K562 (cell line): Measurements from ENCODE around the gene GPD1L. TPM values are rescaled to one million over a fixed set of nuclear protein-coding genes. Genes with fewer than 3 reads are reported as not detected.

Experiments used
- ATAC-seq: fragments of 200-7000 bp; cut with Tn5 transposase; 3 replicates; pipeline ENCODE4 v1.9.1; 2020; ENCODE audit warnings: moderate library complexity
- BruUV-seq: library from RNA; stranded (reverse); fragments of 400-500 nt; replicated peaks from 2 replicates; lab custom pipeline; 2021; lab: Mats Ljungman, UMichigan
- CTCF ChIA-PET: fragments of 300-600 bp; formaldehyde crosslinking; extraction: SDS; loops from one replicate; lab custom pipeline; 2021; ENCODE audit warnings: low intra/inter-chr PET ratio; lab: Yijun Ruan, JAX
- POLR2A ChIA-PET: fragments of 300-600, 350-650 bp; sonication (Branson Sonifier 250); formaldehyde crosslinking; extraction: SDS; loops from one replicate; lab custom pipeline; 2021; ENCODE audit warnings: antibody characterized with exemption, inconsistent platforms; lab: Yijun Ruan, JAX
- DNase-seq, 4 experiments: peaks; one replicate each; pipeline versions ENCODE4 v3.0.0 to v3.0.0-alpha.2; 2011 to 2018; ENCODE audit warnings: low spot score in 3 of 4, mixed read lengths in 3 of 4; ENCODE audit errors: extremely low read depth in 1 of 4
- FAIRE-seq: peaks from 2 replicates; lab custom pipeline; 2011; peaks lifted over from hg19 to GRCh38; lab: Jason Lieb, UNC
- H2AFZ ChIP-seq: 2 replicates; pipeline ENCODE4 v1.6.0; 2011; ENCODE audit warnings: low read depth, low read length, control low read depth, inconsistent platforms
- H3K27ac ChIP-seq: fragments of 200-600 bp; 3 replicates; pipeline ENCODE4 v1.8.0; 2011; ENCODE audit warnings: low read depth, mild to moderate bottlenecking, control low read depth, inconsistent platforms, low read length, moderate library complexity, mixed read lengths; ENCODE audit errors: extremely low read depth
- H3K27me3 ChIP-seq, 2 experiments: fragments of 300-600 bp in 1 of 2; 2 replicates in 1 of 2; 3 replicates in 1 of 2; pipeline versions ENCODE4 v1.6.0 to v1.8.0; 2011; ENCODE audit warnings: inconsistent platforms in 2 of 2, low read length in 2 of 2, mild to moderate bottlenecking in 1 of 2, mixed read lengths in 1 of 2, moderate library complexity in 1 of 2; ENCODE audit not compliant: control insufficient read depth in 2 of 2, insufficient read depth in 2 of 2
- H3K36me3 ChIP-seq: fragments of 300-600 bp; 3 replicates; pipeline ENCODE4 v1.8.0; 2011; ENCODE audit warnings: mild to moderate bottlenecking, low read length, inconsistent platforms; ENCODE audit not compliant: control insufficient read depth, insufficient read depth
- H3K4me1 ChIP-seq, 2 experiments: fragments of 200-600 bp in 1 of 2; replicated peaks in 1 of 2; 2 replicates in 1 of 2; 3 replicates in 1 of 2; pipeline versions ENCODE4 v1.5.1 to v1.8.0; 2011; ENCODE audit warnings: inconsistent platforms in 2 of 2, low read length in 2 of 2, mild to moderate bottlenecking in 1 of 2, mixed read lengths in 1 of 2, moderate library complexity in 1 of 2; ENCODE audit not compliant: control insufficient read depth in 2 of 2, insufficient read depth in 2 of 2
- H3K4me2 ChIP-seq: 2 replicates; pipeline ENCODE4 v1.6.1; 2011; ENCODE audit warnings: low read length, control low read depth, inconsistent platforms, mixed read lengths; ENCODE audit not compliant: insufficient read depth
- H3K4me3 ChIP-seq: fragments of 200-600 bp; sonication (generic), shearing (Covaris generic); 2 replicates; pipeline ENCODE4 v1.5.1; 2016; ENCODE audit warnings: control low read depth, inconsistent platforms
- H3K79me2 ChIP-seq: fragments of 200-600 bp; 3 replicates; pipeline ENCODE4 v1.8.0; 2011; ENCODE audit warnings: low read length, inconsistent platforms; ENCODE audit not compliant: control insufficient read depth, insufficient read depth
- H3K9ac ChIP-seq, 2 experiments: 2 replicates each; pipeline versions ENCODE4 v1.6.0 to v1.6.1; 2011; ENCODE audit warnings: low read depth in 2 of 2, low read length in 2 of 2, control low read depth in 1 of 2, inconsistent platforms in 1 of 2, mild to moderate bottlenecking in 1 of 2, mixed read lengths in 1 of 2; ENCODE audit not compliant: insufficient read depth in 1 of 2
- H3K9me1 ChIP-seq: one replicate; pipeline ENCODE4 v1.6.0; 2011; ENCODE audit warnings: inconsistent platforms, mild to moderate bottlenecking, low read length, moderate library complexity; ENCODE audit not compliant: control insufficient read depth, insufficient read depth
- H3K9me3 ChIP-seq: replicated peaks from 2 replicates; pipeline ENCODE4 v1.5.1; 2011; ENCODE audit warnings: low read depth, low read length, inconsistent platforms; ENCODE audit not compliant: control insufficient read depth, insufficient read depth
- H4K20me1 ChIP-seq: replicated peaks from 2 replicates; pipeline ENCODE4 v1.6.1; 2011; ENCODE audit warnings: low read length, inconsistent platforms, mixed read lengths; ENCODE audit not compliant: control insufficient read depth, insufficient read depth
- CBX8 ChIP-seq: fragments of 200-600 bp; sonication (generic); IDR thresholded peaks from 2 replicates; pipeline ENCODE4 v1.6.1; 2012; ENCODE audit warnings: borderline replicate concordance, mixed run types, low read depth, mild to moderate bottlenecking, moderate library complexity, mixed read lengths, low read length, control low read depth, inconsistent platforms; ENCODE audit not compliant: poor library complexity, severe bottlenecking; ENCODE audit errors: extremely low read depth
- CCNT2 ChIP-seq: IDR thresholded peaks from 2 replicates; pipeline ENCODE4 v1.6.1; 2011; ENCODE audit warnings: borderline replicate concordance, low read depth, mild to moderate bottlenecking, moderate library complexity, mixed read lengths, low read length; ENCODE audit not compliant: insufficient read length; ENCODE audit errors: extremely low read depth
- GABPB1 ChIP-seq: sonication (generic); formaldehyde crosslinking; IDR thresholded peaks from 2 replicates; pipeline ENCODE4 v1.8.0; 2022; ENCODE audit warnings: mild to moderate bottlenecking, missing genetic modification reagents
- HNRNPH1 ChIP-seq: fragments of 200-400 bp; formaldehyde crosslinking; optimal IDR thresholded peaks from 2 replicates; pipeline ENCODE3; 2017; ENCODE audit warnings: low read depth, mild to moderate bottlenecking, low read length, moderate library complexity
- HSF4 ChIP-seq: fragments of 250-450 bp; sonication (Bioruptor Pico); IDR thresholded peaks from 2 replicates; pipeline ENCODE4 v2.1.2; 2022; ENCODE audit warnings: mild to moderate bottlenecking, moderate library complexity, borderline replicate concordance
- IRF2 ChIP-seq: sonication (generic); formaldehyde crosslinking; IDR thresholded peaks from 2 replicates; pipeline ENCODE4 v1.8.1; 2022; ENCODE audit warnings: mild to moderate bottlenecking, missing genetic modification reagents
- MCM2 ChIP-seq: fragments of 450-650 bp; IDR thresholded peaks from 2 replicates; pipeline ENCODE4 v1.6.1; 2017; ENCODE audit warnings: low read depth, mild to moderate bottlenecking
- RBM22 ChIP-seq: fragments of 200-400 bp; formaldehyde crosslinking; IDR thresholded peaks from 2 replicates; pipeline ENCODE4 v1.6.1; 2018; ENCODE audit warnings: low read length, low read depth; ENCODE audit not compliant: poor library complexity, severe bottlenecking
- SMAD1 ChIP-seq: fragments of 150-350 bp; IDR thresholded peaks from 2 replicates; pipeline ENCODE4 v1.6.1; 2014; ENCODE audit warnings: low read length, low read depth; ENCODE audit not compliant: partially characterized antibody
- SRF ChIP-seq, 2 experiments: fragments of 250-450, 450-650 bp in 1 of 2; sonication (Bioruptor Pico) in 1 of 2; sonication (generic) in 1 of 2; formaldehyde crosslinking; IDR thresholded peaks; 2 replicates each; pipeline versions ENCODE4 v1.5.0 to v1.5.1; 2020 to 2022; ENCODE audit warnings: mild to moderate bottlenecking in 1 of 2, missing genetic modification reagents in 1 of 2
- SRSF9 ChIP-seq: fragments of 200-400 bp; formaldehyde crosslinking; IDR thresholded peaks from 2 replicates; pipeline ENCODE4 v1.6.1; 2017; ENCODE audit warnings: low read depth, low read length, borderline replicate concordance
- XRCC3 ChIP-seq: fragments of 450-650 bp; IDR thresholded peaks from 2 replicates; pipeline ENCODE4 v1.6.1; 2017; ENCODE audit warnings: mild to moderate bottlenecking, moderate library complexity
- ZNF274 ChIP-seq: IDR thresholded peaks from 2 replicates; pipeline ENCODE4 v1.6.1; 2011; ENCODE audit warnings: low read depth, mild to moderate bottlenecking, low read length, moderate library complexity, borderline replicate concordance
- ZNF830 ChIP-seq: fragments of 250-450 bp; sonication (Bioruptor Pico); IDR thresholded peaks from 2 replicates; pipeline ENCODE4 v1.5.0; 2021; ENCODE audit warnings: mild to moderate bottlenecking
- WGBS: fragments of 100-300 bp; shearing (Covaris generic); methylation state at CpG from one replicate; pipeline ENCODE4 v1.1.6; 2016; ENCODE audit warnings: low coverage, mixed read lengths; ENCODE audit not compliant: insufficient coverage; ENCODE audit errors: missing lambda C conversion rate; 5-methylcytosine and 5-hydroxymethylcytosine counted together
- in situ Hi-C: fragments of 300-500 bp; cut with MboI; formaldehyde crosslinking; loops from 4 replicates; pipeline ENCODE4 v1.15.0; 2018; ENCODE audit warnings: inconsistent platforms, mixed read lengths
- intact Hi-C: fragments of 100-400 bp; cut with micrococcal nuclease; formaldehyde crosslinking; loops from 2 replicates; pipeline ENCODE4 v1.14.2; 2022
- polyA plus RNA-seq, 8 experiments: library from polyadenylated mRNA; depleted of rRNA in 4 of 8; stranded (reverse) in 5 of 8; unstranded in 3 of 8; fragments of >200 nt; fragmentation: Nextera tagmentation in 2 of 8; fragmentation: Illumina TruSeq in 1 of 8; extraction: Ambion mirVana in 2 of 8; extraction: Trizol in 1 of 8; gene quantifications; 2 replicates each; pipeline versions ENCODE4 v1.2.1 to v1.2.3, GENCODE V29; 2011 to 2014; ENCODE audit warnings: inconsistent platforms in 1 of 8, missing spikeins in 1 of 8
- total RNA-seq, 7 experiments: library from RNA; depleted of rRNA in 6 of 7; stranded (reverse); fragments of >200 nt in 6 of 7; fragmentation: Illumina TruSeq in 2 of 7; extraction: Trizol in 2 of 7; gene quantifications; 2 replicates each; pipeline versions ENCODE4 v1.2.1 to v1.2.3, GENCODE V29; 2011 to 2021; ENCODE audit warnings: low replicate concordance in 1 of 7
- TF ChIP-seq, protein P1 (sequence below): fragments of 250-450 bp; sonication (Bioruptor Pico); IDR thresholded peaks from 2 replicates; pipeline ENCODE4 v1.4.0; 2020; ENCODE audit warnings: mild to moderate bottlenecking, moderate library complexity
- TF ChIP-seq, protein P2 (sequence below): fragments of 250-450 bp; sonication (Bioruptor Pico); IDR thresholded peaks from 2 replicates; pipeline ENCODE4 v1.9.0; 2021; ENCODE audit warnings: mild to moderate bottlenecking, inconsistent platforms

The GPD1L gene
- total and polyA plus RNA-seq, 9 of the 15 experiments (the other 6 are each of a cell fraction or from before 2014, with no cell fraction given), result 1.6 to 17.3 (median 12.3) TPM

DNA sequence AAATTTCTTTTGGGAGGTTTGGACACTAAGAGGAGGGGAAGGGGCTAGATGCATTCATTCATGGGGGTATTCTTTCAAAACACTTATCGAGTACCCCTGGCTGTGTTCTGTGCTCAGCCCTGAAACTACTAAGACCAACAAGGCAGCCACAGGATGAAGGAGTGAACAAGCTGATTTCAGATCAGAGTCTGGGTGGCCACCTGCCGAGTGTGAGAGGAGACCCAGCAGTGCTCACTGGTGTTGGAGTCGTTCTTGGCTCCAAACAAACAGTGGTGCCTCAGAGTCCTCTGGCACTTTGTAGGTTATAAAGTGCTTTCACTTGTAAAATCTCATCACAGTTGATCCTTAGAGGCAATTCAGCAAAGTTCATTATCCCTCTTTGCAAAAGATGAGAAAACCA lies 83.3 kb downstream of the GPD1L start:
- no peaks in the 10 kb centered on the region for H3K9me3 ChIP-seq
- ATAC-seq, result no peak
- H3K4me2 ChIP-seq, result no peak overlapping the region
- H3K4me1 ChIP-seq, result no peaks in the 10 kb centered on the region
- no peaks in the 10 kb centered on the region for H4K20me1 ChIP-seq
- H3K27ac ChIP-seq, result no peak overlapping the region
- POLR2A ChIA-PET, result no interaction called here
- no peaks in the 10 kb centered on the region for H3K36me3 ChIP-seq
- no peak overlapping the region for H2AFZ ChIP-seq
- no peak for DNase-seq
- in situ Hi-C loops (no loop called here), intact Hi-C loops (no loop called here)
- FAIRE-seq, result no peak
- no peak overlapping the region for H3K4me3 ChIP-seq
- 0% methylated on average over 3 of the region's 3 CpGs for WGBS
- no peaks in the 10 kb centered on the region for H3K79me2 ChIP-seq
- H3K9me1 ChIP-seq, result no peaks in the 10 kb centered on the region
- H3K9ac ChIP-seq, result no peak overlapping the region
- CTCF ChIA-PET, result no interaction called here
- peaks cover 0 to 14% of the 10 kb centered on the region in 2 experiments; a peak in 3 of 5 replicates for H3K27me3 ChIP-seq
- BruUV-seq, result no TSS peak
- TF ChIP-seq XRCC3 (no peak), ZNF274 (no peak), MCM2 (no peak), RBM22 (no peak), SRSF9 (no peak), CBX8 (no peak), SMAD1 (no peak), ZNF830 (CRISPR knock-in tag) (no peak), HSF4 (CRISPR knock-in tag) (no peak), IRF2 (no peak), SRF (CRISPR knock-in tag; IDR thresholded peaks at IDR 0.05) (no peak), GABPB1 (CRISPR knock-in tag) (no peak), CCNT2 (no peak), HNRNPH1 (no peak)
- TF ChIP-seq, protein P1, sequence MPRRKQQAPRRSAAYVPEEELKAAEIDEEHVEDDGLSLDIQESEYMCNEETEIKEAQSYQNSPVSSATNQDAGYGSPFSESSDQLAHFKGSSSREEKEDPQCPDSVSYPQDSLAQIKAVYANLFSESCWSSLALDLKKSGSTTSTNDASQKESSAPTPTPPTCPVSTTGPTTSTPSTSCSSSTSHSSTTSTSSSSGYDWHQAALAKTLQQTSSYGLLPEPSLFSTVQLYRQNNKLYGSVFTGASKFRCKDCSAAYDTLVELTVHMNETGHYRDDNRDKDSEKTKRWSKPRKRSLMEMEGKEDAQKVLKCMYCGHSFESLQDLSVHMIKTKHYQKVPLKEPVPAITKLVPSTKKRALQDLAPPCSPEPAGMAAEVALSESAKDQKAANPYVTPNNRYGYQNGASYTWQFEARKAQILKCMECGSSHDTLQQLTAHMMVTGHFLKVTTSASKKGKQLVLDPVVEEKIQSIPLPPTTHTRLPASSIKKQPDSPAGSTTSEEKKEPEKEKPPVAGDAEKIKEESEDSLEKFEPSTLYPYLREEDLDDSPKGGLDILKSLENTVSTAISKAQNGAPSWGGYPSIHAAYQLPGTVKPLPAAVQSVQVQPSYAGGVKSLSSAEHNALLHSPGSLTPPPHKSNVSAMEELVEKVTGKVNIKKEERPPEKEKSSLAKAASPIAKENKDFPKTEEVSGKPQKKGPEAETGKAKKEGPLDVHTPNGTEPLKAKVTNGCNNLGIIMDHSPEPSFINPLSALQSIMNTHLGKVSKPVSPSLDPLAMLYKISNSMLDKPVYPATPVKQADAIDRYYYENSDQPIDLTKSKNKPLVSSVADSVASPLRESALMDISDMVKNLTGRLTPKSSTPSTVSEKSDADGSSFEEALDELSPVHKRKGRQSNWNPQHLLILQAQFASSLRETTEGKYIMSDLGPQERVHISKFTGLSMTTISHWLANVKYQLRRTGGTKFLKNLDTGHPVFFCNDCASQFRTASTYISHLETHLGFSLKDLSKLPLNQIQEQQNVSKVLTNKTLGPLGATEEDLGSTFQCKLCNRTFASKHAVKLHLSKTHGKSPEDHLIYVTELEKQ (CRISPR knock-in tag), result no peak
- TF ChIP-seq, protein P2, sequence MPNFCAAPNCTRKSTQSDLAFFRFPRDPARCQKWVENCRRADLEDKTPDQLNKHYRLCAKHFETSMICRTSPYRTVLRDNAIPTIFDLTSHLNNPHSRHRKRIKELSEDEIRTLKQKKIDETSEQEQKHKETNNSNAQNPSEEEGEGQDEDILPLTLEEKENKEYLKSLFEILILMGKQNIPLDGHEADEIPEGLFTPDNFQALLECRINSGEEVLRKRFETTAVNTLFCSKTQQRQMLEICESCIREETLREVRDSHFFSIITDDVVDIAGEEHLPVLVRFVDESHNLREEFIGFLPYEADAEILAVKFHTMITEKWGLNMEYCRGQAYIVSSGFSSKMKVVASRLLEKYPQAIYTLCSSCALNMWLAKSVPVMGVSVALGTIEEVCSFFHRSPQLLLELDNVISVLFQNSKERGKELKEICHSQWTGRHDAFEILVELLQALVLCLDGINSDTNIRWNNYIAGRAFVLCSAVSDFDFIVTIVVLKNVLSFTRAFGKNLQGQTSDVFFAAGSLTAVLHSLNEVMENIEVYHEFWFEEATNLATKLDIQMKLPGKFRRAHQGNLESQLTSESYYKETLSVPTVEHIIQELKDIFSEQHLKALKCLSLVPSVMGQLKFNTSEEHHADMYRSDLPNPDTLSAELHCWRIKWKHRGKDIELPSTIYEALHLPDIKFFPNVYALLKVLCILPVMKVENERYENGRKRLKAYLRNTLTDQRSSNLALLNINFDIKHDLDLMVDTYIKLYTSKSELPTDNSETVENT (CRISPR knock-in tag), result no peak
